Thoracic aorta (tissue), 2 donors: ENCODE results near the gene NRXN2. TPM values are rescaled to one million over a fixed set of nuclear protein-coding genes. Genes with fewer than 3 reads are reported as not detected.

Source experiments
- ATAC-seq: fragments of 150-250 bp; one replicate; pipeline ENCODE4 v1.8.0; 2017; ENCODE audit warnings: low read depth; ENCODE audit not compliant: insufficient number of reproducible peaks, low FRiP score
- DNase-seq: peaks from one replicate; pipeline ENCODE4 v3.0.0-alpha.2; 2020; ENCODE audit warnings: low spot score
- H3K27ac ChIP-seq, 2 donors: fragments of 200-600 bp; sonication (generic); 1 replicate in 1 of 2; 2 replicates in 1 of 2; pipeline ENCODE4 v1.5.1; 2016; ENCODE audit warnings: mild to moderate bottlenecking in 2 of 2, moderate library complexity in 2 of 2
- H3K27me3 ChIP-seq: fragments of 200-600 bp; sonication (generic); replicated peaks from 2 replicates; pipeline ENCODE4 v1.6.0; 2016; ENCODE audit warnings: mild to moderate bottlenecking; ENCODE audit not compliant: insufficient read depth
- H3K36me3 ChIP-seq: fragments of 200-600 bp; sonication (generic); one replicate; pipeline ENCODE4 v1.5.1; 2016
- H3K4me1 ChIP-seq, 2 donors: fragments of 200-600 bp; sonication (generic); 1 replicate in 1 of 2; 2 replicates in 1 of 2; pipeline versions ENCODE4 v1.5.1 to v1.6.0; 2016; ENCODE audit warnings: low read depth in 2 of 2, mild to moderate bottlenecking in 1 of 2; ENCODE audit not compliant: control insufficient read depth in 1 of 2
- H3K4me3 ChIP-seq: fragments of 200-600 bp; sonication (generic); 2 replicates; pipeline ENCODE4 v1.5.1; 2016; ENCODE audit warnings: mild to moderate bottlenecking
- H3K9me3 ChIP-seq: fragments of 200-600 bp; sonication (generic); 2 replicates; pipeline ENCODE4 v1.5.1; 2016
- CTCF ChIP-seq: fragments of 200-600 bp; sonication (generic); IDR thresholded peaks from one replicate; pipeline ENCODE4 v1.5.1; 2019; ENCODE audit warnings: antibody characterized with exemption
- total RNA-seq, 2 donors: library from RNA; depleted of rRNA; stranded (reverse); fragments of >200 nt; gene quantifications; one replicate each; pipeline versions ENCODE4 v1.1.0 to v1.2.3, GENCODE V29; 2016

Gene NRXN2
- total RNA-seq, 2 donors from 2014 or later: 40.3 to 41.3 TPM

- DNase-seq (no peak), ATAC-seq (no peak)
- TF ChIP-seq CTCF: no peak
- Histone ChIP-seq H3K27me3 (no peaks in the 10 kb centered on the region), H3K9me3 (no peaks in the 10 kb centered on the region), H3K4me1 (no peaks in the 10 kb centered on the region), H3K4me3 (no peak overlapping the region), H3K36me3 (peaks cover 39% of the 10 kb centered on the region), H3K27ac (no peak overlapping the region)
Measured at GRCh38 chr11:64628596-64628995, 94.4 kb downstream of the NRXN2 start.

- Histone ChIP-seq H3K4me3 (no peak overlapping the region), H3K27me3 (no peaks in the 10 kb centered on the region), H3K27ac (no peak overlapping the region), H3K36me3 (peaks cover 34% of the 10 kb centered on the region), H3K9me3 (no peaks in the 10 kb centered on the region), H3K4me1 (no peaks in the 10 kb centered on the region)
- ATAC-seq: no peak
- no peak for TF ChIP-seq CTCF
- DNase-seq: no peak
Measured at GRCh38 chr11:64627371-64627770, 95.6 kb downstream of the NRXN2 start.

- ATAC-seq: no peak
Measured at GRCh38 chr11:64626637-64627036, 96.4 kb downstream of the NRXN2 start.

GRCh38 chr11:64624883-64625481 lies 98.0 kb downstream of the NRXN2 start:
- H3K27me3 ChIP-seq: no peaks in the 10 kb centered on the region
- peaks cover 27% of the 10 kb centered on the region for H3K36me3 ChIP-seq
- H3K9me3 ChIP-seq: no peaks in the 10 kb centered on the region
- TF ChIP-seq CTCF: no peak
- no peak overlapping the region for H3K27ac ChIP-seq
- no peak overlapping the region for H3K4me3 ChIP-seq
- no peaks in the 10 kb centered on the region for H3K4me1 ChIP-seq
- no peak for DNase-seq
- no peak for ATAC-seq

More at GRCh38 chr11:64626637-64627036, 96.4 kb downstream of the NRXN2 start:
- TF ChIP-seq CTCF: no peak
- DNase-seq: no peak
- Histone ChIP-seq H3K36me3 (peaks cover 31% of the 10 kb centered on the region), H3K4me3 (no peak overlapping the region), H3K4me1 (no peaks in the 10 kb centered on the region), H3K27me3 (no peaks in the 10 kb centered on the region), H3K9me3 (no peaks in the 10 kb centered on the region), H3K27ac (no peak overlapping the region)

GRCh38 chr11:64622681-64623080 lies 100.3 kb downstream of the NRXN2 start:
- Histone ChIP-seq H3K4me1 (no peaks in the 10 kb centered on the region), H3K36me3 (peaks cover 18% of the 10 kb centered on the region), H3K4me3 (no peak overlapping the region), H3K27me3 (no peaks in the 10 kb centered on the region), H3K27ac (no peak overlapping the region), H3K9me3 (no peaks in the 10 kb centered on the region)
- no peak for DNase-seq
- no peak for ATAC-seq
- no peak for TF ChIP-seq CTCF
